Measurements from ENCODE around the gene C2CD2. TPM values are rescaled to one million over a fixed set of nuclear protein-coding genes. Genes with fewer than 3 reads are reported as not detected.

Gene C2CD2
- total and polyA plus RNA-seq, 2 donors (not counting 1 experiment from before 2014, with no cell fraction given), result 20.3 to 22.3 TPM

DNA sequence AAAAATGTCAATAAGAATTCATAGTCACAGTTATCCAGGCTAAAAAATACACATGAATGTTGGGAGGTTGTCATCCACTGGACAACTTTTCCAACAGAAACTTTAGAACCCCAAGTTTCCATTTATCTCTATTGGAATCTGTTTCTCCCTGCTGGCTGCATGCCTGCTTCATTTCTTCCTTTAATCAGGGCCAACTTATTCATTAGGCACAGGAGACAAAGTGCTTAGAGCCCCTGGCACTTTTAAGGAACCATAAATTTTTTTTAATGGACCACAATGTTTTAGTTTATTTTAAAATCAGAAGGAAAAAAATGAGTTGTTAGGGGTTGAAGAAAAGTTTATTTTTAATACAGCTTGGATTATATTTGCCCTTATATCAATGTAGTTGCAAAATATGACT, 26.7 kb upstream of the C2CD2 start:
- no peaks in the 10 kb centered on the region for H3K4me1 ChIP-seq (ENCODE audit: control insufficient read depth, extremely low read depth, insufficient read depth, low read length)
- DNase-seq (ENCODE audit: low read depth in 2 of 2), result no peak
- no peak overlapping the region for H3K4me3 ChIP-seq (replicated peaks in 1 of 4; ENCODE audit: control extremely low read depth in 1 of 4, insufficient read depth in 1 of 4, low read depth in 3 of 4, low read length in 4 of 4)
- no peak overlapping the region for H3K4me2 ChIP-seq (ENCODE audit: extremely low read depth, insufficient read depth, low read length)
- no peaks in the 10 kb centered on the region for H3K36me3 ChIP-seq (ENCODE audit: control insufficient read depth, insufficient read depth, low read length)
- no peaks in the 10 kb centered on the region for H3K79me2 ChIP-seq (ENCODE audit: control insufficient read depth, insufficient read depth, low read length)
- TF ChIP-seq, protein P1, sequence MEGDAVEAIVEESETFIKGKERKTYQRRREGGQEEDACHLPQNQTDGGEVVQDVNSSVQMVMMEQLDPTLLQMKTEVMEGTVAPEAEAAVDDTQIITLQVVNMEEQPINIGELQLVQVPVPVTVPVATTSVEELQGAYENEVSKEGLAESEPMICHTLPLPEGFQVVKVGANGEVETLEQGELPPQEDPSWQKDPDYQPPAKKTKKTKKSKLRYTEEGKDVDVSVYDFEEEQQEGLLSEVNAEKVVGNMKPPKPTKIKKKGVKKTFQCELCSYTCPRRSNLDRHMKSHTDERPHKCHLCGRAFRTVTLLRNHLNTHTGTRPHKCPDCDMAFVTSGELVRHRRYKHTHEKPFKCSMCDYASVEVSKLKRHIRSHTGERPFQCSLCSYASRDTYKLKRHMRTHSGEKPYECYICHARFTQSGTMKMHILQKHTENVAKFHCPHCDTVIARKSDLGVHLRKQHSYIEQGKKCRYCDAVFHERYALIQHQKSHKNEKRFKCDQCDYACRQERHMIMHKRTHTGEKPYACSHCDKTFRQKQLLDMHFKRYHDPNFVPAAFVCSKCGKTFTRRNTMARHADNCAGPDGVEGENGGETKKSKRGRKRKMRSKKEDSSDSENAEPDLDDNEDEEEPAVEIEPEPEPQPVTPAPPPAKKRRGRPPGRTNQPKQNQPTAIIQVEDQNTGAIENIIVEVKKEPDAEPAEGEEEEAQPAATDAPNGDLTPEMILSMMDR (conservative IDR thresholded peaks at IDR 0.05 in 1 of 2, IDR thresholded peaks at IDR 0.05 in 1 of 2; ENCODE audit: low read depth in 1 of 2, low read length in 2 of 2), result no peak
- H3K27me3 ChIP-seq (ENCODE audit: control insufficient read depth, insufficient read depth, low read length), result no peaks in the 10 kb centered on the region
- H2AFZ ChIP-seq (ENCODE audit: low read length), result no peak overlapping the region
- H3K9ac ChIP-seq (ENCODE audit: insufficient read depth, low read length), result no peak overlapping the region
- H3K27ac ChIP-seq (ENCODE audit: insufficient read depth, low read length), result no peak overlapping the region
- H3K9me3 ChIP-seq (ENCODE audit: control insufficient read depth, insufficient read depth, low read depth, low read length), result no peaks in the 10 kb centered on the region
- no peaks in the 10 kb centered on the region for H4K20me1 ChIP-seq (ENCODE audit: control insufficient read depth, extremely low read depth, insufficient read depth, low read length)

- TF ChIP-seq EZH2 (IDR thresholded peaks at IDR 0.05; ENCODE audit: low read length, missing control alignments), result no peak
- TF ChIP-seq, protein P1 (conservative IDR thresholded peaks at IDR 0.05 in 1 of 2, IDR thresholded peaks at IDR 0.05 in 1 of 2; ENCODE audit: low read depth in 1 of 2, low read length in 2 of 2), result no peak
- Histone ChIP-seq H3K4me1 (ENCODE audit: control insufficient read depth, extremely low read depth, insufficient read depth, low read length) (no peaks in the 10 kb centered on the region), H4K20me1 (ENCODE audit: control insufficient read depth, extremely low read depth, insufficient read depth, low read length) (no peaks in the 10 kb centered on the region), H3K27ac (ENCODE audit: insufficient read depth, low read length) (no peak overlapping the region), H3K79me2 (ENCODE audit: control insufficient read depth, insufficient read depth, low read length) (no peaks in the 10 kb centered on the region), H3K9ac (ENCODE audit: insufficient read depth, low read length) (no peak overlapping the region), H3K4me3 (replicated peaks in 1 of 4; ENCODE audit: control extremely low read depth in 1 of 4, insufficient read depth in 1 of 4, low read depth in 3 of 4, low read length in 4 of 4) (no peak overlapping the region), H3K36me3 (ENCODE audit: control insufficient read depth, insufficient read depth, low read length) (no peaks in the 10 kb centered on the region), H2AFZ (ENCODE audit: low read length) (no peak overlapping the region), H3K27me3 (ENCODE audit: control insufficient read depth, insufficient read depth, low read length) (no peaks in the 10 kb centered on the region), H3K4me2 (ENCODE audit: extremely low read depth, insufficient read depth, low read length) (no peak overlapping the region), H3K9me3 (ENCODE audit: control insufficient read depth, insufficient read depth, low read depth, low read length) (no peaks in the 10 kb centered on the region)
- no peak for DNase-seq (ENCODE audit: low read depth in 2 of 2)
These were observed 26.0 kb upstream of the C2CD2 start for GRCh38 chr21:41979751-41980369.

- Histone ChIP-seq H2AFZ (ENCODE audit: low read length) (no peak overlapping the region), H3K4me1 (ENCODE audit: control insufficient read depth, extremely low read depth, insufficient read depth, low read length) (no peaks in the 10 kb centered on the region), H3K9me3 (ENCODE audit: control insufficient read depth, insufficient read depth, low read depth, low read length) (no peaks in the 10 kb centered on the region), H3K79me2 (ENCODE audit: control insufficient read depth, insufficient read depth, low read length) (no peaks in the 10 kb centered on the region), H3K27ac (ENCODE audit: insufficient read depth, low read length) (no peak overlapping the region), H3K4me3 (replicated peaks in 1 of 4; ENCODE audit: control extremely low read depth in 1 of 4, insufficient read depth in 1 of 4, low read depth in 3 of 4, low read length in 4 of 4) (no peak overlapping the region), H3K4me2 (ENCODE audit: extremely low read depth, insufficient read depth, low read length) (no peak overlapping the region), H3K36me3 (ENCODE audit: control insufficient read depth, insufficient read depth, low read length) (no peaks in the 10 kb centered on the region), H3K9ac (ENCODE audit: insufficient read depth, low read length) (no peak overlapping the region), H4K20me1 (ENCODE audit: control insufficient read depth, extremely low read depth, insufficient read depth, low read length) (no peaks in the 10 kb centered on the region), H3K27me3 (ENCODE audit: control insufficient read depth, insufficient read depth, low read length) (no peaks in the 10 kb centered on the region)
- no peak for DNase-seq (ENCODE audit: low read depth in 2 of 2)
- TF ChIP-seq, protein P1 (conservative IDR thresholded peaks at IDR 0.05 in 1 of 2, IDR thresholded peaks at IDR 0.05 in 1 of 2; ENCODE audit: low read depth in 1 of 2, low read length in 2 of 2), result no peak
- TF ChIP-seq EZH2 (IDR thresholded peaks at IDR 0.05; ENCODE audit: low read length, missing control alignments), result no peak
These were observed 25.5 kb upstream of the C2CD2 start for GRCh38 chr21:41979335-41979734.
